GM12865 (cell line): ENCODE data around the gene SNORC.

Experiments used
- DNase-seq: peaks from one replicate; pipeline ENCODE4 v3.0.0; 2010; ENCODE audit warnings: low read depth
- H3K4me3 ChIP-seq: 2 replicates; pipeline ENCODE4 v1.5.1; 2011; ENCODE audit warnings: mild to moderate bottlenecking, low read depth, low read length, control low read depth
- TF ChIP-seq, protein P1 (sequence below): IDR thresholded peaks from 2 replicates; pipeline ENCODE4 v1.5.1; 2011; ENCODE audit warnings: low read length, control low read depth, low read depth, inconsistent platforms; ENCODE audit not compliant: insufficient read depth; ENCODE audit errors: missing control alignments

Gene SNORC

DNA sequence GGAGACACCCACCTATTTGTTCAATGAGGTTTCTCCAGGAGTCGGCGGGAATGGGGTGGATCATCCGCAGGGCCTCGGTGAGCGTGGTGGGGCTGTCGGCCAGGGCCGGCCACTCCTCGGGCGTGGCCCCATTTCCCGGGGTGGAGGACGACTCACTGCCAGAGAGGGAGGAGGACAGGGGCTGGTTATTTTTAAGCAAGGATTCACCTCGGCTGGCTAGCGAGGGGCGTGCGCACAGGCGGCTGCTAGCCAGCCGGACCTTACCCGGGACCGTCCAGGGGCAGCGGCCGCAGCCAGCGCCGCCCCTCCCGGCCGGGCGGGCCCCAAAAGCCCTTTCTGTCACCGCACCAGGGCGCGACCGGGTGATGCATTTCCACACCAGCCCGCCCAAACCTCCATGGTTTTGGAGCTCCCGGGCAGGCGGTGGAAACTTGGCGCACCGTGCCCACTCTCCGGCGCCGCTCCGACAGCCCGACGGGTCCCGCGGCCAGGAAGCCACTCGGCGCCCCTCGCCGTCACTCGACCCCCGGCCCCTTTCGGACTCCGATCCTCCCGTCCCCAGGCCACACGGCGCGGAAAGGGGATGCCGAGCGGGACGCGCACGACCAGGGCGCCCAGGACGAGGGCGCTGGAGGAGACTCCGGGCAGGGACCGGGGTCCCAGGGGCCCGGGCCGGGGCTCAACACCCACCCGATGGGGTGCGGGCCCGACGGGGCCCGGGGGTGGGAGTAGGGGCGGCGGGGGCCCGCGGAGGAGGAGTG, 57.1 kb downstream of the SNORC start:
- no peak for DNase-seq
- H3K4me3 ChIP-seq, result no peak overlapping the region
- TF ChIP-seq, protein P1, sequence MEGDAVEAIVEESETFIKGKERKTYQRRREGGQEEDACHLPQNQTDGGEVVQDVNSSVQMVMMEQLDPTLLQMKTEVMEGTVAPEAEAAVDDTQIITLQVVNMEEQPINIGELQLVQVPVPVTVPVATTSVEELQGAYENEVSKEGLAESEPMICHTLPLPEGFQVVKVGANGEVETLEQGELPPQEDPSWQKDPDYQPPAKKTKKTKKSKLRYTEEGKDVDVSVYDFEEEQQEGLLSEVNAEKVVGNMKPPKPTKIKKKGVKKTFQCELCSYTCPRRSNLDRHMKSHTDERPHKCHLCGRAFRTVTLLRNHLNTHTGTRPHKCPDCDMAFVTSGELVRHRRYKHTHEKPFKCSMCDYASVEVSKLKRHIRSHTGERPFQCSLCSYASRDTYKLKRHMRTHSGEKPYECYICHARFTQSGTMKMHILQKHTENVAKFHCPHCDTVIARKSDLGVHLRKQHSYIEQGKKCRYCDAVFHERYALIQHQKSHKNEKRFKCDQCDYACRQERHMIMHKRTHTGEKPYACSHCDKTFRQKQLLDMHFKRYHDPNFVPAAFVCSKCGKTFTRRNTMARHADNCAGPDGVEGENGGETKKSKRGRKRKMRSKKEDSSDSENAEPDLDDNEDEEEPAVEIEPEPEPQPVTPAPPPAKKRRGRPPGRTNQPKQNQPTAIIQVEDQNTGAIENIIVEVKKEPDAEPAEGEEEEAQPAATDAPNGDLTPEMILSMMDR, result no peak

DNA sequence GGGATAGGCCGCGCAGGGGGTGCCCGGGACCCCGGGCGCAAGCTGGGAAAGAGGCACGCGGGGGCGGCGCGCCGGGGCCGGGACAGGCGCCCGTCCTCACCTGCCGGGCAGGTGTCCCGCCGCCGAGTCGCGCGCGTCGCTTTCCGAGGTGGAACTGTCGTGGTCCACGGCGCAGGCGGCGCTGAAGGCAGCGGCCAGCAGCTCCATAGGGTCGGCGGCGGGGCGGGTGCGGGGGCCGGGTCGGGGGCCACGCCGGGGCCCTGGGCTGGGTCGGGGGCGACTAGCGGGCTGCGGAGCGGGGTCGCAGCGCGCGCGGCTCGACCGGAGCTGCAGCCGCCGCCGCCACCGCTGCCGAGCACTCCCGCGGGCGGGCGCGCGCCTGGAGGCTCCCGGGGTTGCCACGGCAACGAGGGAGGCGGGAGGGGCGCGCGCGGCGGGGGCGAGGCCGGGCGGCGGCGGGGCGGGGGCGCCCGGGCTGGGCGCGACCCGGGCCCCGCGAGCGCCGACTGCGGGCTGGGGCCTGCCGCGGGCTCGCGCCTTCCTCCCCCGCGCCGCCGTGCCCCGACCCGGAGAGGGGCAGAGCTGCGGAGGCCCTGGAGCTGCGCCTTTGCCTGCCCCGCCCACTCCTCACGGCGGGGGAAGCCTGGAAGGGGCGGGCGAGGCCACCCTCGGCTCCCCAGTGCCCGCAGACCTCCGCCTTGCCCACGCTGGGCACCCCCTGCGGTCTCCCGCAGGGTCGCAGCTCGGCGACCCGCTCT, 57.9 kb downstream of the SNORC start:
- TF ChIP-seq, protein P1, result no peak
- no peak overlapping the region for H3K4me3 ChIP-seq
- DNase-seq, result no peak
